ENCODE results near the gene RGS7. TPM values are rescaled to one million over a fixed set of nuclear protein-coding genes. Genes with fewer than 3 reads are reported as not detected.
"Not testable (repeated sequence)": the region's sequence is repeated elsewhere in the genome, so short reads cannot be mapped to it uniquely, and the experiment has no call there.

RGS7 gene
- total RNA-seq, 1 donor from 2014 or later: 0.58 TPM

GRCh38 chr1:241143765-241144442, 213.1 kb downstream of the RGS7 start:
- no peak for DNase-seq (ENCODE audit: extremely low read depth, low read depth, low spot score)

DNA sequence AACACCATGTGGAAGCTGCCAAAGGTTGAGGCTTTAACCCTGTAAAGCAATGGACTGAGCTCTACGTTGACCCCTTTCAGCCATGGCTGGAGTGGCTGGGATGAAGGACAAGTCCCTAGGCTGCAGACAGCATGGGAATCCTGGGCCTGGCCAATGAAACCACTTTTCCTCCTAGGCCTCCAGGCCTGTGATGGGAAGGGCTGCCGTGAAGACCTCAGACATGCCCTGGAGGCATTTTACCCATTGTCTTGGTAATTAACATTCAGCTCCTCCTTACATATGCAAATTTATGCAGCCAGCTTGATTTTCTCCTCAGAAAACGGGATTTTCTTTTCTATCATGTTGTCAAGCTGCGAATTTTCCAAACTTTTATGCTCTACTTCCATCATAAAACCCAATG, 214.5 kb downstream of the RGS7 start:
- DNase-seq (ENCODE audit: extremely low read depth, low read depth, low spot score): no peak

DNA sequence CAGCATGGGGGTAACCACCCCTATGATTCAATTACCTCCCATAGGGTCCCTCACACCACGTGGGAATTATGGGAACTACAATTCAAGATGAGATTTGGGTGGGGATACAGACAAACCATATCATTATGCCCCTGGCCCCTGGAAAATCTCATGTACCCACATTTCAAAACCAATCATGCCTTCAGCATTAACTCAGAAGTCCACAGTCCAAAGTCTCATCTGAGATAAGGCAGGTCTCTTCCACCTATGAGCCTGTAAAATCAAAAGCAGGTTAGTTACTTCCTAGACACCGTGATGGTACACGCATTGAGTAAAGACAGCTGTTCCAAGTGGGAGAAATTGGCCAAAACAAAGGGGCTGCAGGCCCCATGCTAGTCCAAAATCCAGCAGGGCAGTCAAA, 215.4 kb downstream of the RGS7 start:
- not testable (repeated sequence) for DNase-seq (ENCODE audit: extremely low read depth, low read depth, low spot score)

DNA sequence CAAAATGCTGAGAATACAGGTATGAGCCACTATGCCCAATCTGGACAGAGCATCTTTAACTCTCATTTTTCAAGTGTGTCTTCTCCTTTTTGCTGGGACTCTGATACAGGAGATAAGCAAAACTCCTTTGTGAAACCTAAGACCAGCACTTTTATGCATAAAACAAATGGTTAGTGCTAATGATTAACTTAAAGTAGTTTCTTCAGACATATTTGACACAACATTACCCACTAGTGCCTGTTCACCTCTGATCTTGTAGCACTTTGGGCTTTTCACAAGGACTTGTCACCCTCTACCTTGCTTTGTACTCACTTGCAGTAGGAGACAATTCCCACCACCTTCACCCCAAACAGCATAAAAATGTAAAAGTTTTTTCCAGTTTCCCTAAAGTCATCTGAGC, 216.3 kb downstream of the RGS7 start:
- no peak for DNase-seq (ENCODE audit: extremely low read depth, low read depth, low spot score)

DNA sequence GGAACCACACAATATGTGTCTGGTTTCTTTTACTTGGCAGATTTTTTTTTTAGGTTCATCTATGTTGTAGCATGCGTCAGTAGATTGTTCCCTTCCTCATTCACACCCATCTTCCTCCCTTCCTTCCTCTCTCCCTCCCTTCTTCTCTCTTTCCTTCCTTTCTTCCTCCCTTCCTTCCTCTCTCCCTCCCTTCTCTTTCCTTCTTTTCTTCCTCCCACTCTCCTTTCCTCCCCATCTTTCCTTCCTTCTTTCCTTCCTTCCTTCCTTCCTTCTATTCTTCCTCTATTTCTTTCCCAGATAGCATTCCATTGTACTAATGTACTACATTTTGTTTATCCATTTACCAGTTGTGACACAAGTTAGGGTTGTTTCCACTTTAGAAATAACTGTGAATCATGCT, 218.0 kb downstream of the RGS7 start:
- no peak for DNase-seq (ENCODE audit: extremely low read depth, low read depth, low spot score)

DNA sequence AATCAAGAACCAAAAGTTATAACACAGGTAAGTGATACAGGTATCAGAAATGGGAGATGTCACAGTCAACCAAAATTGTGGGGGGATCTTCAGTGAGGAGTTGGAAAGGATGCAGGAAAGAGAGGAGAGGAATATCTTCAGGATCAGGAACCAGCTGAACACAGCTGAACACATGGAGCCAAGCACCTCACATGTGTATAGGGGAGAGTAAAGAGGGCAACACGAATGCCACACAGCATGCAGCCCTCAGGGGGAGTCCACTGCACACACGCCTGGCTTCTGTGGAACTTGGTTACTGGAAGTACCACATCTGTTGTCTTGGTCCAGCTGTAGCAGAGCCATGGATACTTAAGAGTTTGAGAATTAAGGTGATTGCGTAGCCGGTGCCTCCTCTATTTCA, 218.8 kb downstream of the RGS7 start:
- DNase-seq (ENCODE audit: extremely low read depth, low read depth, low spot score): no peak

DNA sequence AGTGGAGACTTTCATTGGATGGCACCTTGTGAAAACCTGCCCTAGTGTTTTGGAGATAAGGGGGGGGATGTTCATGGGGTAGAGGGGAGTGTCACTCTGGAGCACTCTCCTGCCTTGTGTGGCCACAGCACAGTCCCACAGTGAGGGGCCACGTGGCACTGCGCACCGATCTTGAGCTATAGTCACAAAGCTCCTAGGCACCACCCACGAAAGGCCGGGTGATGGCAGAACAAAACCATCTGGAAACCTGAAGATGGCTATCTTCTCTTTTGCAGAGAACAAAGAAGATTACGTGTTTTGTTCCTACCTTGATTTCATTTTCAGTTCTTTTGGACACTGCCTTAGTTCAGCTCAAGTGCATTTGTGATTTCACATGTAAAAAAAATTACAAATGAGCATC, 220.6 kb downstream of the RGS7 start:
- DNase-seq (ENCODE audit: extremely low read depth, low read depth, low spot score): no peak

GRCh38 chr1:241131636-241132194, 225.3 kb downstream of the RGS7 start:
- DNase-seq (ENCODE audit: extremely low read depth, low read depth, low spot score): no peak

DNA sequence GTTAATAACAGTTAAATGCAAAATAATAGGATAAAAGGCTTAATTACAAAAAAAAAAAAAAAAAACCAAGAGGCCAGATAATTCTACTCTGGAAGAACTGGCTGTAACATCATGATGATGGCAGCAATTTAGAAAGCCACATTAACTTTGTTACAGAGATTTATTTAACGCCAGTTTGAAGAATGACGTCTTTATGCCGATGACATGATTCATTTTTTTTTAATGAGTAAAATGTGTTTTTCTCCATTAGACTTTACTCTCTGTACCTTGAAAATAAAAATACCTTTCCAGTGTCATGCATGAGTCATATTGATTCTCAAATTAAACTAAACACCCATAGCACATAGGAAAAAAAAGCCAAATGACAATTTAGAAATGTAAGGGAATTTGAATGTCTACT, 226.1 kb downstream of the RGS7 start:
- no peak for DNase-seq (ENCODE audit: extremely low read depth, low read depth, low spot score)

GRCh38 chr1:241129207-241129960, 227.6 kb downstream of the RGS7 start:
- no peak for DNase-seq (ENCODE audit: extremely low read depth, low read depth, low spot score)

DNA sequence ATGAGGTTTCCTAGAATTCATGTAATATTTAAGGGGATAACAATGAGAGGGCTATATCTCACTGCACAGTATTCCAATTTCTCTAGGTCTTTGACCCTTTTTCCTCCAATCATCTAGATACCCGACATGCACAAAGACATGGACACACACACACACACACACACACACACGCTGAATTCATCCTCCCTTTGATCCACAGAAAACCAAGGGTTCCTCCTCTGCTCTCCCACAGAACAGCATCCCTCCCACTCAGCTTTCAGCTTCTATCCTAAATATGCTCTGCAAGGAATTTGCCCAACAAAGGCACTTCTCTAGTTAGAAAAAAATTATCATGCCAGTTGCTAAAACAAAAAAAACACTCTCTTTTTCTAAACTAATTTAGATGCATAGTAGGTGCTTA, 231.7 kb downstream of the RGS7 start:
- no peak for DNase-seq (ENCODE audit: extremely low read depth, low read depth, low spot score)

DNA sequence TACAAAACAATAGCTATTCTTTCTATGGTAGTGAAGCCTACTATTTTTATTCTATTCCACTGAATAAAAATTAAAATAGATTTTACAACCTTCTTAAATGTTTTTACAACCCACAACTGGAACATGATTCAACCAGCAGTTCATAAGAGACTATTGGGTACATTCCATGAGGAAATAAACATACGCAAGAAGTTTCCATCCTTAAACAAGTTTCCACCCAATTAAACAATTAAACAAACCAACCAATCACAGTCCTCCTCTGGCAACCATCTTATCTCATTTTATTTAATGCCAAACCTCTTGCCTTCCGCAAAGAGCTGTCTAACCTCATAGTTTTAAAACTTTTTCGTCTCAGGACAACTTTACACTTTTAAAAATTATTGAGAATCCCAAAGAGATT, 239.0 kb downstream of the RGS7 start:
- DNase-seq (ENCODE audit: extremely low read depth, low read depth, low spot score): no peak

- no peak for DNase-seq (ENCODE audit: extremely low read depth, low read depth, low spot score)
Observed at GRCh38 chr1:241115784-241116183, 241.2 kb downstream of the RGS7 start.

DNA sequence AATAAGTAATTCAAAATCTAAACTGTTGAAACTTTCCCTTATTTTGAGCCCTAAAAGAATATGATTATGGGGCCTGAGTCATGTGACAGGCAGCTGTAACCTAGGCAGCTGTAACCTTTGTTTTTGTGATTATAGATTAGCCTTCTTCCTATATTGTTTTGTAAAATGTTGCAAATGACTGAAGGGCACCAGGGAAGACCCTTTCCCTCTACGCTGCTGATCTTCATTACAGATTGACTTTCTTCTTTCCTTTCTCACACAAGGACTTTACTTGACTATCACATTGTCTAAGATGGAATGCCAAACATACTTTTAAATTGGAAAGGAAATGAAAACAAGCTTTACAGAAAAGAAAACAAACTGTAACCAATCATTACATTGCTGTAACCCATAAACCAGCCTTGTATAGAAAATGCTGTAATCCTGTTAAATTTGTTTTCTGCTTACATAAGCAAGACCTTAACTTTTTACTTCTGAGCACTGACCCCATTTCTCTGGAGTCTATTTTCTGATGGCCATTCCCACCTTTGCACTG, 242.2 kb downstream of the RGS7 start:
- no peak for DNase-seq (ENCODE audit: extremely low read depth, low read depth, low spot score)

GRCh38 chr1:241113557-241113956, 243.4 kb downstream of the RGS7 start:
- DNase-seq (ENCODE audit: extremely low read depth, low read depth, low spot score): no peak

GRCh38 chr1:241109039-241109438, 248.0 kb downstream of the RGS7 start:
- no peak for DNase-seq (ENCODE audit: extremely low read depth, low read depth, low spot score)

DNA sequence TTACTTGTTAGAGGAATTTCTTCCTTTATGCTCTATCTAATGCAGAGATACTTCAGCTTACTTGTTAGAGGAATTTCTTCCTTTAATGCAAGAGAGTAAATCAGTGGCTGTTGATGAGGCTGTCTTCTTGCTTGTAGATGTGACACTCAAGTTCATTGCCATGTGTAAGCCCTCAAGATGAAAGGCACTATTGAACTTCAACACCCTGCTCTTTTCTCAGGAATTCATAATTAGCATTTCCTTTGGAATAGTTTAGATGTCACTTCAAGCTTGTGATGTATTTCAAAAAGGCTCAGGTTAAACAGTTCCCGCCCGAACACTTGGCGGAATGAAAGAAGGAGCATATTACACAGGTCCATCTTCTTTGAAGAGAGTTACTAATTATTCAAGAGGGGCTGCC, 251.9 kb downstream of the RGS7 start:
- DNase-seq (ENCODE audit: extremely low read depth, low read depth, low spot score): no peak

GRCh38 chr1:241102664-241103063, 254.3 kb downstream of the RGS7 start:
- DNase-seq (ENCODE audit: extremely low read depth, low read depth, low spot score): no peak

DNA sequence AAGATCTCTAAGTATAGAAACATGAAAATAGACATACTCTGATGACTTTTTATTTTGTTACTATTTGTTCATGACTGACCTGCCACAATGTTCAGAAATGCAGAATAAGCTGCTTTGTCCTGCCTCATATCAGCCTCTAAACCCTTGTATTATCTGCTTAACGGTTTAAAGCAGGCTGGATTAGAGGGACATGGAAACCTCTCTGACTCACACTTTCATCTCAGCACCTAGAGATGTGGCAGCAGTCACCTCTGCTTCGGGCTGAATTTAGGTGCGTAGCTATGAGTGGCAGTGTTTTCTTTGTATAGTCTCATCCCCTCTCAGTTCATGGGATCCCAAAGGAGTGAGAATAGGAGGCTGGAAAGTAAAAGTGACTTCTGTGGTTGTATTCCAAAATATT, 255.4 kb downstream of the RGS7 start:
- no peak for DNase-seq (ENCODE audit: extremely low read depth, low read depth, low spot score)

DNA sequence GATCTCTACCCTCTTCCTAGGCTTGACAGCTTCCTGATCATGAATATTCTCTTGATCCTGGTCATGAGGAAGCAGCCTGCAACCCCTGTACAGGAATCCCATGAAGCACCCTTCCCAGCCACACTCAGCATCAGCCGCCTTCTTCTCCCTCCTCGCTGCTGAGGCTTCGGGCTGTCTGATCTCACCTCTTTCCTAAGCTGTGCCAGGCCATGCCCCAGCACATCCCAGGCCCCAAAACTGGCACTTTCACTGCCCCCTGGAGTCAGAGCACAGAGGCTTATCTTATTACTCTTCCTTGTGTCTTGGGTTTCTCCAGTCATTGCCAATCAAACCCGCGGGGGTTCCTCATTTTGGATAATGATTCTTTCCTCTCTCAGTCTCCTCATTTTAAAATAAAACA, 259.5 kb downstream of the RGS7 start:
- no peak for DNase-seq (ENCODE audit: extremely low read depth, low read depth, low spot score)

- no peak for DNase-seq (ENCODE audit: extremely low read depth, low read depth, low spot score)
Observed at GRCh38 chr1:241096982-241097381, 260.0 kb downstream of the RGS7 start.

DNA sequence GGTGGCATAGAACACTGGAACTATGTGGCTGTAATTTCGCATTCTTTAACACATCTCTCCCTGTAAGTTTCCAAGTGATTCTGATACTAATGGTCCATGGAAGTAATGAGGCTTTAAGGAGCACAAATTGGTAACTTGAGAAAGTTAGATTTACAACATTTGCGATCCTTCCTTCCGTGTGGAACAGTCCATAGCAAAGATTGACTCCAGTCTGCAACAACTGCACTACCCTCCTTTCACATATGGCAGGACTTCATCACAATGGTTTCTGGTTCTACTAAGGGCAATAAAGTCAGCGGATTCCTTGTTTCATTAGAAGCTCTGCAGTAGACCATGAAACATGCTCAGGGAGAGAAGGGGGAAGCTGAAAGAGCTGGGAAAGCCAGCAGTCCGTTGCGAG, 261.2 kb downstream of the RGS7 start:
- DNase-seq (ENCODE audit: extremely low read depth, low read depth, low spot score): no peak

All from glomerular endothelial cell (primary cell).